HepG2 (cell line): ENCODE measurements around the gene TMEM9. TPM values are rescaled to one million over a fixed set of nuclear protein-coding genes. Genes with fewer than 3 reads are reported as not detected.

Experiments
- ATAC-seq: fragments of 200-7000 bp; cut with Tn5 transposase; 3 replicates; pipeline ENCODE4 v1.9.1; 2020; ENCODE audit warnings: mild to moderate bottlenecking, moderate library complexity
- BruUV-seq: library from RNA; stranded (reverse); fragments of 400-500 nt; replicated peaks from 2 replicates; lab custom pipeline; 2021; lab: Mats Ljungman, UMichigan
- CTCF ChIA-PET: fragments of 300-600 bp; formaldehyde crosslinking; extraction: SDS; loops from one replicate; lab custom pipeline; 2021; ENCODE audit warnings: low total read pairs, inconsistent platforms, low intra/inter-chr PET ratio; lab: Yijun Ruan, JAX
- POLR2A ChIA-PET: fragments of 350-600 bp; sonication (Branson Sonifier 250); formaldehyde crosslinking; loops from one replicate; lab custom pipeline; 2020; ENCODE audit warnings: antibody characterized with exemption, inconsistent platforms; lab: Yijun Ruan, JAX
- DNase-seq: peaks from one replicate; pipeline ENCODE4 v3.0.0-alpha.2; 2015; ENCODE audit warnings: low spot score
- FAIRE-seq: peaks from 3 replicates; lab custom pipeline; 2011; peaks lifted over from hg19 to GRCh38; lab: Jason Lieb, UNC
- H2AFZ ChIP-seq: one replicate; pipeline ENCODE4 v1.6.1; 2011; ENCODE audit warnings: low read length, inconsistent platforms
- H3K27ac ChIP-seq: fragments of 300-600 bp; 3 replicates; pipeline ENCODE4 v1.8.0; 2011; ENCODE audit warnings: mixed run types, mild to moderate bottlenecking, mixed read lengths, low read length, inconsistent platforms; ENCODE audit not compliant: insufficient read depth; ENCODE audit errors: extremely low read length
- H3K27me3 ChIP-seq, 2 experiments: fragments of 200-600 bp in 1 of 2; 2 replicates in 1 of 2; 3 replicates in 1 of 2; pipeline versions ENCODE4 v1.6.0 to v1.8.0; 2011; ENCODE audit warnings: low read length in 2 of 2, mild to moderate bottlenecking in 2 of 2, moderate library complexity in 2 of 2, inconsistent platforms in 1 of 2; ENCODE audit not compliant: insufficient read depth in 2 of 2, control insufficient read depth in 1 of 2
- H3K36me3 ChIP-seq, 2 experiments: fragments of 200-600 bp in 1 of 2; replicated peaks in 1 of 2; 2 replicates in 1 of 2; 3 replicates in 1 of 2; pipeline versions ENCODE4 v1.5.1 to v1.8.0; 2011; ENCODE audit warnings: low read length in 2 of 2, inconsistent platforms in 1 of 2; ENCODE audit not compliant: insufficient read depth in 2 of 2, control insufficient read depth in 1 of 2
- H3K4me1 ChIP-seq: 2 replicates; pipeline ENCODE4 v1.5.1; 2012; ENCODE audit warnings: low read length, inconsistent platforms; ENCODE audit not compliant: insufficient read depth
- H3K4me2 ChIP-seq: 2 replicates; pipeline ENCODE4 v1.6.0; 2011; ENCODE audit warnings: low read depth, low read length, inconsistent platforms
- H3K4me3 ChIP-seq, 3 experiments: fragments of 200-600 bp in 1 of 3; sonication (generic), shearing (Covaris generic) in 1 of 3; replicated peaks in 1 of 3; 2 replicates each; pipeline ENCODE4 v1.5.1; 2011 to 2016; ENCODE audit warnings: low read length in 3 of 3, inconsistent platforms in 2 of 3, low read depth in 2 of 3, mild to moderate bottlenecking in 2 of 3, control low read depth in 1 of 3, mixed read lengths in 1 of 3; ENCODE audit not compliant: insufficient read depth in 1 of 3
- H3K79me2 ChIP-seq: one replicate; pipeline ENCODE4 v1.6.1; 2011; ENCODE audit warnings: low read length, inconsistent platforms; ENCODE audit not compliant: insufficient read depth
- H3K9ac ChIP-seq: 2 replicates; pipeline ENCODE4 v1.6.0; 2011; ENCODE audit warnings: mild to moderate bottlenecking, low read depth, low read length, inconsistent platforms; ENCODE audit not compliant: insufficient read depth
- H3K9me3 ChIP-seq: 2 replicates; pipeline ENCODE4 v1.5.1; 2012; ENCODE audit warnings: mild to moderate bottlenecking, low read length
- H4K20me1 ChIP-seq: 2 replicates; pipeline ENCODE4 v1.6.0; 2011; ENCODE audit warnings: inconsistent platforms, mild to moderate bottlenecking, low read length, moderate library complexity; ENCODE audit not compliant: insufficient read depth
- AGO2 ChIP-seq: fragments of 200-400 bp; formaldehyde crosslinking; optimal IDR thresholded peaks from 2 replicates; pipeline ENCODE3; 2017; ENCODE audit warnings: mild to moderate bottlenecking, low read depth, low read length, moderate library complexity
- BRCA1 ChIP-seq: sonication (generic); formaldehyde crosslinking; IDR thresholded peaks from 2 replicates; pipeline ENCODE4 v1.4.0; 2020; ENCODE audit warnings: missing genetic modification reagents
- GLI4 ChIP-seq: sonication (generic); formaldehyde crosslinking; IDR thresholded peaks from 2 replicates; pipeline ENCODE4 v1.5.1; 2020; ENCODE audit warnings: missing genetic modification reagents, mild to moderate bottlenecking, moderate library complexity, borderline replicate concordance
- HDAC2 ChIP-seq: sonication (generic); formaldehyde crosslinking; IDR thresholded peaks from 2 replicates; pipeline ENCODE4 v1.4.0; 2020; ENCODE audit warnings: missing genetic modification reagents
- KAT2B ChIP-seq: fragments of 150-350 bp; IDR thresholded peaks from 2 replicates; pipeline ENCODE4 v1.6.1; 2014; ENCODE audit warnings: low read depth, low read length, borderline replicate concordance
- LCORL ChIP-seq, 2 experiments: fragments of 450-650 bp in 1 of 2; sonication (generic) in 1 of 2; formaldehyde crosslinking in 1 of 2; IDR thresholded peaks; 2 replicates each; pipeline versions ENCODE4 v1.5.0 to v1.6.1; 2017 to 2020; ENCODE audit warnings: antibody characterized with exemption in 1 of 2, missing genetic modification reagents in 1 of 2
- SPEN ChIP-seq: sonication (generic); formaldehyde crosslinking; IDR thresholded peaks from 2 replicates; pipeline ENCODE4 v1.5.1; 2020; ENCODE audit warnings: low read depth, mild to moderate bottlenecking, missing genetic modification reagents
- ZNF354B ChIP-seq: sonication (generic); formaldehyde crosslinking; IDR thresholded peaks from 2 replicates; pipeline ENCODE4 v1.8.0; 2022; ENCODE audit warnings: mild to moderate bottlenecking, missing genetic modification reagents
- ZNF737 ChIP-seq: sonication (generic); formaldehyde crosslinking; IDR thresholded peaks from 2 replicates; pipeline ENCODE4 v1.5.0; 2020; ENCODE audit warnings: missing genetic modification reagents, mild to moderate bottlenecking, borderline replicate concordance
- ZNF839 ChIP-seq: sonication (generic); formaldehyde crosslinking; IDR thresholded peaks from 2 replicates; pipeline ENCODE4 v1.4.0; 2020; ENCODE audit warnings: missing genetic modification reagents, mild to moderate bottlenecking, borderline replicate concordance
- ZSCAN25 ChIP-seq: sonication (generic); formaldehyde crosslinking; IDR thresholded peaks from 2 replicates; pipeline ENCODE4 v1.8.0; 2022; ENCODE audit warnings: mild to moderate bottlenecking, missing genetic modification reagents
- WGBS: methylation state at CpG from one replicate; pipeline ENCODE4 v1.1.6; 2017; ENCODE audit warnings: low lambda C conversion rate; 5-methylcytosine and 5-hydroxymethylcytosine counted together
- in situ Hi-C: cut with HindIII; loops from 2 replicates; pipeline ENCODE4 v1.10.0; 2017; ENCODE audit warnings: low pct_unique_long_range_greater_than_20kb; ENCODE audit not compliant: extremely low pct_ligation_motif_present
- intact Hi-C: fragments of 100-400 bp; cut with micrococcal nuclease; formaldehyde crosslinking; loops from one replicate; pipeline ENCODE4 v1.10.0; 2022; ENCODE audit not compliant: unreplicated experiment
- polyA plus RNA-seq, 8 experiments: library from polyadenylated mRNA; depleted of rRNA in 3 of 8; stranded (reverse) in 7 of 8; unstranded in 1 of 8; fragments of >200 nt; fragmentation: Illumina TruSeq in 4 of 8; extraction: Trizol in 4 of 8; gene quantifications; 2 replicates each; pipeline versions ENCODE4 v1.2.1 to v1.2.3, GENCODE V29; 2011 to 2016; ENCODE audit warnings: low read depth in 4 of 8, missing spikeins in 1 of 8, mixed read lengths in 1 of 8; ENCODE audit not compliant: insufficient read depth in 1 of 8
- total RNA-seq, 5 experiments: library from RNA; depleted of rRNA; stranded (reverse); fragments of >200 nt; fragmentation: Illumina TruSeq; extraction: Trizol; gene quantifications; 2 replicates each; pipeline ENCODE4 v1.2.3, GENCODE V29; 2016; ENCODE audit warnings: low read depth in 1 of 5
- TF ChIP-seq, protein P1 (sequence below): sonication (generic); formaldehyde crosslinking; IDR thresholded peaks from 2 replicates; pipeline ENCODE4 v1.4.0; 2020; ENCODE audit warnings: mild to moderate bottlenecking, missing genetic modification reagents
- TF ChIP-seq, protein P2 (sequence below): sonication (generic); formaldehyde crosslinking; IDR thresholded peaks from 2 replicates; pipeline ENCODE4 v1.4.0; 2020; ENCODE audit warnings: mild to moderate bottlenecking, missing genetic modification reagents

The TMEM9 gene
- total and polyA plus RNA-seq, 2 of the 13 experiments (the other 11 are each of a cell fraction or from before 2014, with no cell fraction given) = 60.9 to 102 TPM

DNA sequence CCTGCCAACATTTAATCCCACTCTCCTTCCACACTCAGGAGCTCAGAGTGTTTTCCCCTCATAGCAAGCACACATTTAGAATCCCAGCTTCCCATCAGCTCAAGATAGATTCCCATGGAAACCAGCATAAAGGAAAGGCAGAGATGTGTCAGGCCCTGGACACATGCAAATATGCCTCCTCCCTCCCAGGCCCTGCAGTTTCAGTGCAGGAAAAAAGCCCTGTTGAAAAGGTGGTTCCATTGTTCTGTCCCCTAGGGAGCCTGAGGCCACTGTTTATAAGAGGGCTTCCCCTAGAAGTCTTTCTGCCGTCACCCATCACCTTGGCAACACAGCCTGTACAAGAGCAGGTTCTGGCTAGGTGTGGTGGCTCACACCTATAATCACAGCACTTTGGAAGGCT, 45.7 kb downstream of the TMEM9 start:
- no peaks in the 10 kb centered on the region for H4K20me1 ChIP-seq
- no TSS peak for BruUV-seq
- no peak overlapping the region for H3K27ac ChIP-seq
- H3K27me3 ChIP-seq = peaks cover 0 to 17% of the 10 kb centered on the region in 2 experiments; a peak in 3 of 5 replicates
- in situ Hi-C loops = no loop called here
- no peak overlapping the region for H3K4me2 ChIP-seq
- no peak for ATAC-seq
- H3K9ac ChIP-seq = no peak overlapping the region
- H2AFZ ChIP-seq = no peak overlapping the region
- POLR2A ChIA-PET = no interaction called here
- intact Hi-C loops = no loop called here
- H3K79me2 ChIP-seq = no peaks in the 10 kb centered on the region
- TF ChIP-seq ZNF354B (CRISPR knock-in tag) = no peak
- TF ChIP-seq AGO2 = no peak
- TF ChIP-seq, protein P1, sequence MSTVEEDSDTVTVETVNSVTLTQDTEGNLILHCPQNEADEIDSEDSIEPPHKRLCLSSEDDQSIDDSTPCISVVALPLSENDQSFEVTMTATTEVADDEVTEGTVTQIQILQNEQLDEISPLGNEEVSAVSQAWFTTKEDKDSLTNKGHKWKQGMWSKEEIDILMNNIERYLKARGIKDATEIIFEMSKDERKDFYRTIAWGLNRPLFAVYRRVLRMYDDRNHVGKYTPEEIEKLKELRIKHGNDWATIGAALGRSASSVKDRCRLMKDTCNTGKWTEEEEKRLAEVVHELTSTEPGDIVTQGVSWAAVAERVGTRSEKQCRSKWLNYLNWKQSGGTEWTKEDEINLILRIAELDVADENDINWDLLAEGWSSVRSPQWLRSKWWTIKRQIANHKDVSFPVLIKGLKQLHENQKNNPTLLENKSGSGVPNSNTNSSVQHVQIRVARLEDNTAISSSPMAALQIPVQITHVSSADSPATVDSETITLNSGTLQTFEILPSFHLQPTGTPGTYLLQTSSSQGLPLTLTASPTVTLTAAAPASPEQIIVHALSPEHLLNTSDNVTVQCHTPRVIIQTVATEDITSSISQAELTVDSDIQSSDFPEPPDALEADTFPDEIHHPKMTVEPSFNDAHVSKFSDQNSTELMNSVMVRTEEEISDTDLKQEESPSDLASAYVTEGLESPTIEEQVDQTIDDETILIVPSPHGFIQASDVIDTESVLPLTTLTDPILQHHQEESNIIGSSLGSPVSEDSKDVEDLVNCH = no peak
- TF ChIP-seq LCORL (IDR thresholded peaks at IDR 0.05) = no peak
- no peak for TF ChIP-seq LCORL (CRISPR knock-in tag; IDR thresholded peaks at IDR 0.05)
- TF ChIP-seq ZSCAN25 (CRISPR knock-in tag) = no peak
- TF ChIP-seq KAT2B = no peak
- TF ChIP-seq SPEN (CRISPR knock-in tag) = no peak
- no peak for TF ChIP-seq HDAC2 (CRISPR knock-in tag)
- no peak for TF ChIP-seq ZNF737 (CRISPR knock-in tag)
- no peak for TF ChIP-seq ZNF839
- TF ChIP-seq, protein P2, sequence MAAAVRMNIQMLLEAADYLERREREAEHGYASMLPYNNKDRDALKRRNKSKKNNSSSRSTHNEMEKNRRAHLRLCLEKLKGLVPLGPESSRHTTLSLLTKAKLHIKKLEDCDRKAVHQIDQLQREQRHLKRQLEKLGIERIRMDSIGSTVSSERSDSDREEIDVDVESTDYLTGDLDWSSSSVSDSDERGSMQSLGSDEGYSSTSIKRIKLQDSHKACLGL (CRISPR knock-in tag) = no peak
- TF ChIP-seq GLI4 = no peak
- TF ChIP-seq BRCA1 (CRISPR knock-in tag) = no peak
- TF ChIP-seq, all 625 proteins: peak for 0
- Histone ChIP-seq H3K9me3 (no peaks in the 10 kb centered on the region), H3K36me3 (no peaks in the 10 kb centered on the region), H3K4me1 (no peaks in the 10 kb centered on the region), H3K4me3 (no peak overlapping the region)
- no peak for DNase-seq
- CTCF ChIA-PET = no interaction called here
- 38% methylated on average over 1 of the region's 1 CpG for WGBS
- FAIRE-seq = no peak
